Suprapubic skin (tissue), 4 donors: ENCODE results near the gene CDK11A. TPM values are rescaled to one million over a fixed set of nuclear protein-coding genes. Genes with fewer than 3 reads are reported as not detected.
"Not testable (repeated sequence)": the region's sequence is repeated elsewhere in the genome, so short reads cannot be mapped to it uniquely, and the experiment has no call there.

Source experiments
- DNase-seq, 2 donors: peaks; one replicate each; pipeline ENCODE4 v3.0.0-alpha.2; 2019; ENCODE audit warnings: low spot score in 2 of 2
- H3K27ac ChIP-seq: fragments of 200-600 bp; sonication (generic); one replicate; pipeline ENCODE4 v1.5.1; 2019
- H3K27me3 ChIP-seq: fragments of 200-600 bp; sonication (generic); one replicate; pipeline ENCODE4 v1.5.1; 2019
- H3K36me3 ChIP-seq: fragments of 200-600 bp; sonication (generic); one replicate; pipeline ENCODE4 v1.5.1; 2019
- H3K4me1 ChIP-seq: fragments of 200-600 bp; sonication (generic); one replicate; pipeline ENCODE4 v1.5.1; 2019
- H3K4me3 ChIP-seq: fragments of 200-600 bp; sonication (generic); one replicate; pipeline ENCODE4 v1.5.1; 2019; ENCODE audit warnings: mild to moderate bottlenecking
- H3K9me3 ChIP-seq: fragments of 200-600 bp; sonication (generic); one replicate; pipeline ENCODE4 v1.5.1; 2019
- POLR2A ChIP-seq, 2 donors: fragments of 450-650 bp; IDR thresholded peaks; one replicate each; pipeline ENCODE4 v1.6.1; 2017; ENCODE audit warnings: antibody characterized with exemption in 2 of 2, mild to moderate bottlenecking in 2 of 2, moderate library complexity in 2 of 2
- POLR2AphosphoS5 ChIP-seq, 3 donors: sonication (generic); formaldehyde crosslinking; IDR thresholded peaks; one replicate each; pipeline ENCODE4 v1.6.1; 2017; ENCODE audit warnings: antibody characterized with exemption in 3 of 3
- WGBS: methylation state at CpG from one replicate; pipeline ENCODE4 v1.1.5; 2018; 5-methylcytosine and 5-hydroxymethylcytosine counted together
- total RNA-seq, 4 donors: library from RNA; depleted of rRNA; stranded (reverse); fragments of >200 nt; gene quantifications; one replicate each; pipeline ENCODE4 v1.1.0, GENCODE V29; 2016
- TF ChIP-seq, protein P1 (sequence below), 2 donors: fragments of 200-600 bp in 1 of 2; fragments of 450-650 bp in 1 of 2; sonication (generic) in 1 of 2; IDR thresholded peaks; one replicate each; pipeline ENCODE4 v1.5.1; 2016 to 2019; ENCODE audit warnings: antibody characterized with exemption in 2 of 2, mild to moderate bottlenecking in 1 of 2, moderate library complexity in 1 of 2

CDK11A gene
- total RNA-seq, 4 donors from 2014 or later: 23.6 to 136 (median 53.4) TPM

DNA sequence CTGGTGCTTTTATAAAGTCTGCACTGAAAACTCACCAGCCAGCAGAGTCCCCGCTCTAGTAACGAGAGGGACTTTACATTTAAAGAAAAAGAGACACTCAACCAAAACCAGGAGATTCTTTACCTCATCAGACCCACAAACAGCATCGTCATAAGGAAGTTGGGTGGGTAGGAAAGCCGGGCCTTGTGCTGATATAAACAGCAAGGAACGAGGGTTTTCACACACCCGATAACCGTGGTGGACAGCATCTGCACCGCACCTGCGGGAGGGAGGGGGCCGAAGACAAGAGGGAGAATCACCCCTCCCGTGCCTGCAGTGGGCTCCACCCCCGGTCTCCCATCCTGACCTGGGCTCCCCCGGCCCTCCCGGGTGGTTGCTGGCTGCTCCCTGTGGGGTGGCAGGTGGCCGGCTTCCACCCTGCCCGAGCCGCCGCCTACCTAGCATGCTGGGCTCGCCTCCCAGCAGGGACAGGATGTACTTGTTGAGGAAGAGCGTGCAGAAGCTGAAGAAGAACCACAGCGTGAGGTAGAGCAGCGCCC, 14.7 kb upstream of the CDK11A start:
- not testable (repeated sequence) for H3K27ac ChIP-seq, H3K9me3 ChIP-seq, H3K27me3 ChIP-seq, H3K4me3 ChIP-seq, H3K4me1 ChIP-seq
- WGBS: no CpG with 5 or more reads among the region's 22 CpGs
- DNase-seq: peak in 1 of 2 donors; percentile 23
- H3K36me3 ChIP-seq: peaks cover 22% of the 10 kb centered on the region

DNA sequence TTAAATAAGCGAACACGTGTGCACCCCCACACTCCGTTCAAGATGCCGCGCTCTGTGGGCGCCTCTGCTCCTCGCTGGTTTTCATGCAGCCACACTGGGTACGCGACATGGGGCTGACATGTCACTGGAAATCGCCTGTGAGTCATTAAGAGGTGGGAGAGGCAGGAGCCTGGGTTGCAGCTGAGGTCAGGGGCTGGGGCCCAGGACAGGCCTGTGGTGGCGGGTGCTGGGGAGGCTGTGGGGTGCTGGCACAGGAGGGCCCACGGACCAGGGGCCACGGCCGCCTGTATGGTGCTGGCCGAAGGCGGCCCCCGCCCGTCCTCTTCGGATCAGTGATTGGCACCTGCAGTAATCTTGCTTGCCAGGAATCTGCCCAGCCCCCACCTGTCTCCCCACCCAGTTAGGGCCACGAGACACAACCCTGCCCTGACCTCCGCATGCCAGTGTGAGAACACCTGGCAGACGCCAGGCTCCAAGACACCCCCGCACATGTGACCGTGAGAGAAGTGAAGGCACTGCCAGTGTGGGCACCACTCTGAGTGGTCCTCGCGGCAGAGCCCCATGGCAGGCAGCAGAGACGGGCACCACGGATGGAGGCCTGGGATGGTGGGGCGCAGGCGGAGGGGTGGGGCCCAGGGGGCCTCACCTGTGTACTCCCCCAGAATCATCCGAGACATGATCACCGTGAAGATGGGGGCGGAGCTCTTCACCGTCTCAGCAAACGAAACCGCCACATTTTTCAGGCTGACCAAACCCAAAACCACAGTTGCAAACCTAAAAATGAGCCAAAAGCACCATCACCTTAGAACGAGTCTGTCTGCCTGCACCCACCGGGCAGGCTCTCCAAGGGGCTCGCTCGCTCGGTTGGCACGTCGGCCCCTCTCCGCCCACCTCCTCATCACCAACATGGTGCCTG, 13.8 kb upstream of the CDK11A start:
- WGBS: 94% methylated on average over 10 of the region's 44 CpGs
- DNase-seq: peak; percentile 60 to 67
- H3K9me3 ChIP-seq, H3K27me3 ChIP-seq, H3K27ac ChIP-seq, H3K4me1 ChIP-seq, H3K4me3 ChIP-seq: not testable (repeated sequence)
- H3K36me3 ChIP-seq: peaks cover 31% of the 10 kb centered on the region

DNA sequence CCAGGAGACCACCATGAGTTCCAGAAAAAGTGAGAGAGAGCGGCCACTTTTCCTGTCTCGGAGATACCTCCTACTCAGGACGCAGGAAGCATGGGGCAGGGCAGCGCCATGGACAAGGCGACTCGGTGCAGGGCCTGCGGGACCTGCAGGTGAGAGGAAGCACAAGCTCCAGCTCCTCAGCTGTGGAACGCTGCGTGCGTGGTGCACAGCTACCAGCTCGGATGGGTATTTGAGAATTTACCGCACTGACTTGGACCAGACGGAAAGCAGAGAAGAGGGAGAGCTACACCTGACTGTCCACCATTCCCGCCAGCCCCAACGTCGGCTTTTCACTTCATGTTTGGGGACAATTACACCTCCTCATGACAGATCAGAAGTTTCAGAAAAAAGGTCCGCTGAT, 8.2 kb upstream of the CDK11A start:
- 90% methylated on average over 17 of the region's 17 CpGs for WGBS
- no peaks in the 10 kb centered on the region for H3K9me3 ChIP-seq
- no peak overlapping the region for H3K27ac ChIP-seq
- no peaks in the 10 kb centered on the region for H3K27me3 ChIP-seq
- H3K4me1 ChIP-seq: peaks cover 3% of the 10 kb centered on the region
- TF ChIP-seq POLR2A (IDR thresholded peaks at IDR 0.05) (no peak), POLR2AphosphoS5 (IDR thresholded peaks at IDR 0.05) (no peak)
- TF ChIP-seq, protein P1, sequence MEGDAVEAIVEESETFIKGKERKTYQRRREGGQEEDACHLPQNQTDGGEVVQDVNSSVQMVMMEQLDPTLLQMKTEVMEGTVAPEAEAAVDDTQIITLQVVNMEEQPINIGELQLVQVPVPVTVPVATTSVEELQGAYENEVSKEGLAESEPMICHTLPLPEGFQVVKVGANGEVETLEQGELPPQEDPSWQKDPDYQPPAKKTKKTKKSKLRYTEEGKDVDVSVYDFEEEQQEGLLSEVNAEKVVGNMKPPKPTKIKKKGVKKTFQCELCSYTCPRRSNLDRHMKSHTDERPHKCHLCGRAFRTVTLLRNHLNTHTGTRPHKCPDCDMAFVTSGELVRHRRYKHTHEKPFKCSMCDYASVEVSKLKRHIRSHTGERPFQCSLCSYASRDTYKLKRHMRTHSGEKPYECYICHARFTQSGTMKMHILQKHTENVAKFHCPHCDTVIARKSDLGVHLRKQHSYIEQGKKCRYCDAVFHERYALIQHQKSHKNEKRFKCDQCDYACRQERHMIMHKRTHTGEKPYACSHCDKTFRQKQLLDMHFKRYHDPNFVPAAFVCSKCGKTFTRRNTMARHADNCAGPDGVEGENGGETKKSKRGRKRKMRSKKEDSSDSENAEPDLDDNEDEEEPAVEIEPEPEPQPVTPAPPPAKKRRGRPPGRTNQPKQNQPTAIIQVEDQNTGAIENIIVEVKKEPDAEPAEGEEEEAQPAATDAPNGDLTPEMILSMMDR (IDR thresholded peaks at IDR 0.05): no peak
- DNase-seq: peak; percentile 44 to 65
- no peak overlapping the region for H3K4me3 ChIP-seq
- H3K36me3 ChIP-seq: peaks cover 45% of the 10 kb centered on the region

DNA sequence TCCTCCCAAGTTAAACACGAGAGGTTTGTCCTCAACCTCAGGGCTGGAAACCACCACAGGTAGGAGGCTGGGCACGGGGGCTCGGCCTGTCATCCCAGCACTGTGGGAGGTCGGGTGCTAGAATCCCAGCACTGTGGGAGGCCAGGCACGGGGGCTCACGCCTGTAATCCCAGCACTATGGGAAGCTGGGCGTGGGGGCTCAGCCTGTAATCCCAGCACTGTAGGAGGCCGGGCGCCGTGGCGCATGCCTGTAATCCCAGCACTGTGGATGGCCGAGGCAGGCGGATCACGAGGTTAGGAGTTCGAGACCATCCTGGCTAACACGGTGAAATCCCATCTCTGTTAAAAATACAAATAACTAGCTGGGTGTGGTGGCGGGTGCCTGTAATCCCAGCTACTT, 6.7 kb upstream of the CDK11A start:
- no peak overlapping the region for H3K27ac ChIP-seq
- 96% methylated on average over 12 of the region's 17 CpGs for WGBS

DNA sequence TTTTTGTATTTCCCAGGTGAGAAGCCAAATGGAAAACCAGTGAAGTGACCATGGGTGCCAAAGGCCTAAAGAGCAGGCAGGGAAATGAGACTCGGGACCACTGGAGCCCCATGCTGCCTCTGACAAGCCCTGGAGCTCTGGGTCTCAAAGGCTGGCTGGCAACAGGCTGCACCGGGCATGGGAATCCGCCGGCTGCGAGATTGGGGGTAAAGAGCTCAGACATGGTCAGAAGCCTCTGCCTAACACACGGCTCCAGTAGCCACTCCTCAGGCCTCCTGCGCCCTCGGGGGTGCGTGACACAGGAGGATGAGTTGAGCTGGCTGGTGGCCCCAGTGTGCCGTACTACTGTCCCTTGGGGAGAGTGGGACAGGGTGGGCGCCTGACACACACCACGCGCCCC, 6.1 kb upstream of the CDK11A start:
- H3K36me3 ChIP-seq: peaks cover 33% of the 10 kb centered on the region
- H3K27me3 ChIP-seq, H3K27ac ChIP-seq, H3K4me1 ChIP-seq, H3K4me3 ChIP-seq, H3K9me3 ChIP-seq: not testable (repeated sequence)
- DNase-seq: peak; percentile 33 to 75
- no CpG with 5 or more reads among the region's 13 CpGs for WGBS

More for the DNA sequence above, 6.7 kb upstream of the CDK11A start:
- DNase-seq: peak; percentile 45 to 49
- H3K4me1 ChIP-seq: peaks cover 6% of the 10 kb centered on the region
- no peaks in the 10 kb centered on the region for H3K9me3 ChIP-seq
- H3K36me3 ChIP-seq: peaks cover 34% of the 10 kb centered on the region
- no peaks in the 10 kb centered on the region for H3K27me3 ChIP-seq
- H3K4me3 ChIP-seq: no peak overlapping the region
- TF ChIP-seq, protein P1 (IDR thresholded peaks at IDR 0.05): no peak

DNA sequence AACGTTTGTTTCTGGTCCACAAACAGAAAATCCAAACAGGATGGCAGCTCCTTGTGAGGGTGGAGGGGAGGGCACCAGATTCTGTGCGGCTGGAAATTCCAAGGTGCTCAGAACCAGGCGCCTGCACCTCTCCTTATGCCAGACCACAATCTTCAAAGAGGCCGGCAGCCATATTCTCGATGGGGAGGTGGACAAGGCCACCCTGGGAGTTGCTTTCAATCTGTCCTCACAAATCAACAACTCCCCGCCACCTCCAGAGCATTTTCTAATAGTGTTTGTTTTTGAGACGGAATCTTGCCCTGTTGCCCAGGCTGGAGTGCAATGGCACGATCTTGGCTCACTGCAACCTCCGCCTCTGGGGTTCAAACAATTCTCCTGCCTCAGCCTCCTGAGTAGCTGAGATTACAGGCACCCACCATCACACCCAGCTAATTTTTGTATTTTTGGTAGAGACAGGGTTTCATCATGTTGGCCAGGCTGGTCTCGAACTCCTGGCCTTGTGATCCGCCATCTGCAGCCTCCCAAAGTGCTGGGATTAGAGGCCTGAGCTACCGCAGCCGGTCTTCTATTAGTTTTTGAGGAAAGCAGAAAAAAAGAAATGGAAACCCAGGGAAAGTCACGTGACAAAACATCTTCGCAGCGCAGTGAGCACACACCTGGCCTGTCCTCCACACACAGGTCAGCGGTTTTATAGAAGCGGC, 5.1 kb upstream of the CDK11A start:
- H3K27ac ChIP-seq: not testable (repeated sequence)
- 91% methylated on average over 11 of the region's 18 CpGs for WGBS

DNA sequence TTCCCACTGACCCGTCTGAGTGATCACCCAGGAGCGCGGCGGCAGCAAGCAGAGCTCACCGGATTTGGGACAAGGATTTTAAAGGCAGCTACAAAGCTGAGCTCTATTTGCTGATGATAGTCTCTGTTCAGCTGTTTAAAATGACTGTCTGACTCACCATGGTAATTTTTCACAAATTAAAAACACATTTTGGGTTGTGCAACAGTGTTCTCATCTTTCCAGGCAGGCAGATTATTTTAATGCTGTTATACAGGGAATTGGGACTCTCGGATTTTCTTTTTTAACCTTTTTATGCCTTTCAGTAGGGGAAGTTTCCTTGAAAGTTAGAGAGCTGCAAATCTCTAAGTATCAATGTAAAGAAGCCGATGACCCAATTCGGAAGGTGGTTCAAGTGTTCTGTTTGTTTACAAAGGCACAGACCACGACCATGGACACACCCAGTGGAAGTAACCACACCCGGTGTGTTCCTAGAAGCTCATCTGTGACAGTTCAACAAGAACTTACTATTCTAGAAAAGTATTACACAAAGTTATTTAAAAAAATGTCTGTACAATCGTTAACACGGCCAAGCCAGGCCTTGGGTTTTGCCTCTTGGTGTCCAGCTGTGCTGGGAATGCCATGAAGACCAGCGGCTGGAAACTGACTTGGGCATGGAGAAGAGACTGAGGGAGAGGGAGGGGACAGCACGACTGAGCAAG, 4.3 kb upstream of the CDK11A start:
- H3K27ac ChIP-seq: peak overlapping the region; percentile 65
- H3K36me3 ChIP-seq: peaks cover 28% of the 10 kb centered on the region
- H3K27me3 ChIP-seq, H3K4me1 ChIP-seq, H3K4me3 ChIP-seq, H3K9me3 ChIP-seq: not testable (repeated sequence)
- peak; percentile 52 to 78 for DNase-seq
- WGBS: 21% methylated on average over 6 of the region's 14 CpGs

More for the DNA sequence above, 5.1 kb upstream of the CDK11A start:
- H3K4me1 ChIP-seq, H3K27me3 ChIP-seq, H3K4me3 ChIP-seq, H3K9me3 ChIP-seq: not testable (repeated sequence)
- DNase-seq: peak; percentile 29 to 71
- peaks cover 33% of the 10 kb centered on the region for H3K36me3 ChIP-seq

DNA sequence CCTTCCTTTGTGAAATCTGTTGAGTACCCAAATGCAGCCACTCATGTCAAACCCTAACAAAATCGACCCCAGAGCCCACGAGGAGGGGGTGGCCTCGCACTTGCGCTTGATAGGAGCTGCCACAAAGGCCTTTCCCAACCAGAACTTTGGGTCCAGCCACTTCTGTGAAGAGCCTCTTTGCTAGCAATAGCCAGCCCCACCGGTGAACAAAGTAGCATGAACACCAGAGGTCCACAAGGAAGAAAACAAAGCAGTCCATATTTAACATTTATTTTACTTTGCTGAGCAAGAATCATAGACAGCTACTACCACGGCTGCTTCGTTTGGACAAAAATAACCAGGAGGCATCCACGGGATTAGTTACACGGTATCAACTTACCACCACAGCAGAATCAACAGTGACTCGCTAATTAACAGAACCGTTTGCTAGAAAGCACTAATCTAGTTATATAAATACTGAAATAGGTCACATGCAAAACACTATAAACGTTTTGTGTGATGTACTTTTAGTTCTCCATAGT, 3.0 kb upstream of the CDK11A start:
- WGBS: 77% methylated on average over 11 of the region's 12 CpGs
- not testable (repeated sequence) for H3K4me3 ChIP-seq, H3K4me1 ChIP-seq, H3K9me3 ChIP-seq, H3K27ac ChIP-seq, H3K27me3 ChIP-seq
- peak in 1 of 2 donors; percentile 38 for DNase-seq
- H3K36me3 ChIP-seq: peaks cover 15% of the 10 kb centered on the region

DNA sequence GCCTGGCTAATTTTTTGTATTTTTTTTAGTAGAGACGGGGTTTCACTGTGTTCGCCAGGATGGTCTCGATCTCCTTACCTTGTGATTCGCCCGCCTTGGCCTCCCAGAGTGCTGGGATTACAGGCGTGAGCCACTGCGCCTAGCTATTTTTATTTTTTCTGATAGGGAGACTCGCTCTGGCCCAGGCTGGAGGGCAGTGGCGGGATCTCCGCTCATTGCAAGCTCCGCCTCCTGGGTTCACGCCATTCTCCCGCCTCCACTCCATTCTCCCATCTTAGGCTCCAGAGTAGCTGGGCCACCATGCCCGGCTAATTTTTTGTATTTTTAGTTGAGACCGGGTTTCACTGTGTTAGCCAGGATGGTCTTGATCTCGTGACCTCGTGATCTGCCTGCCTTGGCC, 1.9 kb upstream of the CDK11A start:
- H3K27me3 ChIP-seq, H3K9me3 ChIP-seq, H3K27ac ChIP-seq, H3K4me3 ChIP-seq, H3K4me1 ChIP-seq: not testable (repeated sequence)
- peak; percentile 32 to 56 for DNase-seq
- peaks cover 10% of the 10 kb centered on the region for H3K36me3 ChIP-seq
- 96% methylated on average over 17 of the region's 17 CpGs for WGBS
